Panc1 (cell line): ENCODE measurements around the gene KIAA1614.

Experiments used
- POLR2AphosphoS5 ChIP-seq: IDR thresholded peaks from 2 replicates; pipeline ENCODE4 v1.6.1; 2012; ENCODE audit warnings: mild to moderate bottlenecking, low read depth, low read length, moderate library complexity
- REST ChIP-seq, 2 experiments: IDR thresholded peaks; 2 replicates each; pipeline ENCODE4 v1.6.1; 2011 to 2012; ENCODE audit warnings: low read depth in 2 of 2, control low read depth in 1 of 2, low read length in 1 of 2, mild to moderate bottlenecking in 1 of 2, moderate library complexity in 1 of 2; ENCODE audit not compliant: insufficient read depth in 1 of 2
- SIN3A ChIP-seq: IDR thresholded peaks from 2 replicates; pipeline ENCODE4 v1.6.1; 2012; ENCODE audit warnings: low read depth, mild to moderate bottlenecking, low read length, moderate library complexity, borderline replicate concordance; ENCODE audit not compliant: insufficient read depth
- TCF7L2 ChIP-seq: IDR thresholded peaks from 2 replicates; pipeline ENCODE4 v1.6.1; 2011; ENCODE audit warnings: mild to moderate bottlenecking, low read depth, low read length, inconsistent platforms
- TF ChIP-seq, protein P1 (sequence below): fragments of 450-650 bp; IDR thresholded peaks from 2 replicates; pipeline ENCODE4 v1.5.1; 2017; ENCODE audit warnings: mild to moderate bottlenecking

DNA sequence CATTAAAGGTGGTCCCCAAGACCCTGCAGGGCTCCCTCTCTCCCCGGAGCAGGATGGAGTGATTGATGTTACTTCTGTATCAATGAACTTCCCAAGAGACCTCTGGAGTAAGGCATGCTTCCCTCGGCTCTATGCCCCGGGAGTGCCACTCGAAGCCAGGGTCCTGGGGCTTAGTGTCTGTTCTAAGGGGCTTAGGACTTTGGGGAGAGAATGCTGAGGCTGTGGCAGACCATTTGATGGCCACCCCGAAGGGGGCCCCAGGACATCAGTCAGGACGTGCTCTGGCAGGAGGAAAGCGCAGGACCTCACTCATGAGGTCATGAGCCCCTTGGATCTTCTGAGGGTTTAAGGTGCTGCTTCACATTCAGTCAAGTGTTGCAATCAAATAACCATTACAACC lies 7.5 kb downstream of the KIAA1614 start:
- TF ChIP-seq, protein P1, sequence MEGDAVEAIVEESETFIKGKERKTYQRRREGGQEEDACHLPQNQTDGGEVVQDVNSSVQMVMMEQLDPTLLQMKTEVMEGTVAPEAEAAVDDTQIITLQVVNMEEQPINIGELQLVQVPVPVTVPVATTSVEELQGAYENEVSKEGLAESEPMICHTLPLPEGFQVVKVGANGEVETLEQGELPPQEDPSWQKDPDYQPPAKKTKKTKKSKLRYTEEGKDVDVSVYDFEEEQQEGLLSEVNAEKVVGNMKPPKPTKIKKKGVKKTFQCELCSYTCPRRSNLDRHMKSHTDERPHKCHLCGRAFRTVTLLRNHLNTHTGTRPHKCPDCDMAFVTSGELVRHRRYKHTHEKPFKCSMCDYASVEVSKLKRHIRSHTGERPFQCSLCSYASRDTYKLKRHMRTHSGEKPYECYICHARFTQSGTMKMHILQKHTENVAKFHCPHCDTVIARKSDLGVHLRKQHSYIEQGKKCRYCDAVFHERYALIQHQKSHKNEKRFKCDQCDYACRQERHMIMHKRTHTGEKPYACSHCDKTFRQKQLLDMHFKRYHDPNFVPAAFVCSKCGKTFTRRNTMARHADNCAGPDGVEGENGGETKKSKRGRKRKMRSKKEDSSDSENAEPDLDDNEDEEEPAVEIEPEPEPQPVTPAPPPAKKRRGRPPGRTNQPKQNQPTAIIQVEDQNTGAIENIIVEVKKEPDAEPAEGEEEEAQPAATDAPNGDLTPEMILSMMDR, result no peak
- TF ChIP-seq POLR2AphosphoS5 (no peak), TCF7L2 (no peak), REST (IDR thresholded peaks at IDR 0.05; ENCODE audit: insufficient read depth in 1 of 2, low read depth in 2 of 2, low read length in 1 of 2) (no peak), SIN3A (no peak)
